Cardiac muscle cell (in vitro differentiated cells and primary cell): ENCODE measurements around the gene PPP3CA. TPM values are rescaled to one million over a fixed set of nuclear protein-coding genes. Genes with fewer than 3 reads are reported as not detected.

Experiments
- DNase-seq, 2 donors: peaks; one replicate each; pipeline versions ENCODE4 v3.0.0 to v3.0.0-alpha.2; 2010 to 2017; ENCODE audit warnings: low read depth in 1 of 2, low spot score in 1 of 2
- H3K27ac ChIP-seq: fragments of 200-600 bp; sonication (generic); 2 replicates; pipeline ENCODE4 v1.5.1; 2016
- H3K27me3 ChIP-seq: fragments of 200-600 bp; sonication (generic); 2 replicates; pipeline ENCODE4 v1.6.0; 2016; ENCODE audit warnings: control low read depth
- H3K36me3 ChIP-seq: fragments of 200-600 bp; sonication (generic); 2 replicates; pipeline ENCODE4 v1.5.1; 2016; ENCODE audit warnings: control low read depth
- H3K4me1 ChIP-seq: fragments of 200-600 bp; sonication (generic); 2 replicates; pipeline ENCODE4 v1.8.1; 2017; ENCODE audit warnings: low read depth, mild to moderate bottlenecking, mixed run types
- H3K4me3 ChIP-seq: fragments of 200-600 bp; sonication (generic); 2 replicates; pipeline ENCODE4 v1.5.1; 2016; ENCODE audit warnings: mild to moderate bottlenecking
- H3K9me3 ChIP-seq: fragments of 200-600 bp; sonication (generic); 2 replicates; pipeline ENCODE4 v1.5.1; 2017; ENCODE audit warnings: low read depth, mild to moderate bottlenecking, control low read depth
- CTCF ChIP-seq: IDR thresholded peaks from 2 replicates; pipeline ENCODE4 v1.5.1; 2012; ENCODE audit warnings: low read depth, mild to moderate bottlenecking, low read length
- polyA plus RNA-seq: library from polyadenylated mRNA; unstranded; fragments of >200 nt; fragmentation: Nextera tagmentation; extraction: Ambion mirVana; gene quantifications from 2 replicates; pipeline ENCODE4 v1.2.1, GENCODE V29; 2016
- total RNA-seq: library from RNA; depleted of rRNA; stranded (reverse); fragments of >200 nt; gene quantifications from 2 replicates; pipeline ENCODE4 v1.2.3, GENCODE V29; 2016

PPP3CA gene
- total and polyA plus RNA-seq, 2 experiments from 2014 or later, result 8.2 to 21.3 TPM

DNA sequence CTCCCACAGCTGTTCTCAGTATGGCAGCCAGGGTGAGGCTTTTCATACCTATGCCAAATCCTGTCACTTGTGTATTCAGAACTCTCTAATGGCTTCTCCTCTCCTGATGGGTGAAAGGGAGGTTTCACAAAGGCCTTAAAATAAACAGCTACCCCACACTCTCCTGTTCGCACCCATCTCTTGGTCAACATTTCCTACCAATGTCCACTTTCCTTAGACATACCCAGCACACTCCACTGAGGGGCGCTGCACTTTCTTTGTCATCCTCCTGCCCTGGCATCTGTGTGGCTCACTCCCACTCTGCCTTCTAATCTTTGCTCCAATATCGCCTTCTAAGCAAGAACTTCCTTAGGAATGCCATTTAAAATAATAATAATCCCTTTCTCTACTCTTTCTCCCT lies 313.3 kb downstream of the PPP3CA start:
- Histone ChIP-seq H3K4me3 (no peak overlapping the region), H3K9me3 (no peaks in the 10 kb centered on the region), H3K27ac (no peak overlapping the region), H3K4me1 (no peaks in the 10 kb centered on the region), H3K27me3 (no peaks in the 10 kb centered on the region), H3K36me3 (peaks cover 5% of the 10 kb centered on the region)
- peak; percentile 6 for TF ChIP-seq CTCF
- DNase-seq, result no peak

DNA sequence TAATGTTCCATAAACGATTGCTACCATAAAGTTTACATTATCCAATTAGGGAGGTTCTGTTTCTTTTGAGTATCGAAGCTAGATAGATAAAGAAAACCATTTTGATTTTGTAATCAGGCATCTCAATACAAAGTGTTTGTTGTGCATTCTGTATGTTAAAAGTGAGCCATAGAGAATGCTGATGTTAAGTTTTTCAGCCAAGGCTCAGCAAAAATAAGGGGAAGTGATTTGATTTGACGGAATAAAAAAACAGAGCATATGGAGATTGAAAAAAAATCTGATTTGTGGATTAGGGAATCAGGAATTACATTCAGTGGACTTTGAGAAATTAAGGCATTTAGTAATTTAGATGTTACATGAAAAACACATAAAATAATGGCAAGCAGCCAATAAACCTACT lies 314.8 kb downstream of the PPP3CA start:
- TF ChIP-seq CTCF, result no peak
- Histone ChIP-seq H3K4me3 (no peak overlapping the region), H3K9me3 (no peaks in the 10 kb centered on the region), H3K4me1 (no peaks in the 10 kb centered on the region), H3K36me3 (peaks cover 5% of the 10 kb centered on the region), H3K27ac (no peak overlapping the region), H3K27me3 (no peaks in the 10 kb centered on the region)
- DNase-seq, result no peak

DNA sequence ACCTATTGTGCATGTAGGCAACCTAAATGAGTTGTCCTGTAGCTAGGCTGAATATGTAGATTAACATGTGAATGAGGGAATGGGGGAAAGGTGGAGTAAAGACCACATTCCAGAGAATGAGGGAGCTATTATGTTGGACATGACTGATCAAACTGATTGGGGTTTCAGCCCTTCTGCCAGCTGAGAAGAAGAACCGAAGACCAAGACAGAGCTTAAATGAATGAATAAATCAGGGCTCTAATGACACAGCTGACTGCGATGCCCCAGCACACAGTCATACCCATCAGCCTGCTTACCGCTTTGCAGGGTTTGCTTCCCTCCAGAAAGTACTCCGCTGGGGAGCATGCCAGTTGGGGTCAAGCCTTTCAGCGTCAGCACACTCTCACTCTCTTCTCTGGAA lies 315.4 kb downstream of the PPP3CA start:
- Histone ChIP-seq H3K27me3 (no peaks in the 10 kb centered on the region), H3K4me1 (no peaks in the 10 kb centered on the region), H3K9me3 (no peaks in the 10 kb centered on the region), H3K4me3 (no peak overlapping the region), H3K36me3 (peaks cover 5% of the 10 kb centered on the region), H3K27ac (no peak overlapping the region)
- DNase-seq, result no peak
- TF ChIP-seq CTCF, result no peak

- Histone ChIP-seq H3K27ac (no peak overlapping the region), H3K4me1 (no peaks in the 10 kb centered on the region), H3K4me3 (no peak overlapping the region), H3K36me3 (peaks cover 5% of the 10 kb centered on the region), H3K9me3 (no peaks in the 10 kb centered on the region), H3K27me3 (no peaks in the 10 kb centered on the region)
- TF ChIP-seq CTCF, result no peak
- no peak for DNase-seq
Observed at GRCh38 chr4:101028886-101029285, 318.4 kb downstream of the PPP3CA start.

DNA sequence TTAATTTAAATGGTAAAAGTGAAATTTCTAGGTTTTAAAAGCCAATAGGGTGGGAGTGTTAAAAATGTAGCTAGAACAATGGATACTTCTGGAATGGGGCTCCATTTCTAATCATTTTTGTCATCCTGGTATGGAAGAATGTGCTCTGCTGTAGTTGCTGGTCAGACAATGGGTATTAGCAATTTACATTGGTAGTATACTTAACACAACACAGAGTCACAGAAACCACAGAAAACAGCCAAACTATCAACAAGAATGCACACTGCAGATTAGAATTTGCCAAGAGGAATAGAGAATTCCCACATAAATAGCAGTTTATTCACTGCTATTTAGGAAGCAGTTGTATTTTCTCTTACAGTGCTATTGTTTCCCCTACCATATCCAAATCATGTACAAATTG lies 319.6 kb downstream of the PPP3CA start:
- H3K4me1 ChIP-seq, result no peaks in the 10 kb centered on the region
- H3K27me3 ChIP-seq, result no peaks in the 10 kb centered on the region
- peaks cover 5% of the 10 kb centered on the region for H3K36me3 ChIP-seq
- peak in 1 of 2 donors; percentile 84 for DNase-seq
- TF ChIP-seq CTCF, result no peak
- no peak overlapping the region for H3K27ac ChIP-seq
- H3K4me3 ChIP-seq, result no peak overlapping the region
- no peaks in the 10 kb centered on the region for H3K9me3 ChIP-seq

DNA sequence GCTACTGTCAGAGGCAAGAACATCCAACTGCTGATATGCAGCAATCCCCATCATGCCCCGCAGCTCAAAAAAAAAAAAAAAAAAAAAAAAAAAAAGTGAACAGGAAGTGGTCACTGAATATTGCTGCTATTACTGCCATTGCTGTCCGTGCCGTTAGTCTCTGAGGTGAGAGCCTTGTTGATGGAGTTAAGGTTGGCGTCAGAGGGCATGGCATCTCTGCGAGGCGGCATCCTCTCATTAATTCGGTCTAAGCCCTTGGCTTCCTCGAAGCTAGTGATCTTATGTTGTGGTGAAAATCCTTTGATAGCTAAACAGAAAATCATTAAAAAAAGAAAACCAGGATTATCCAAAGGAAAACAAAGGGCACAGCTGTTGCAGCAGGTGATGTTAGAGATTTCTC lies 321.6 kb downstream of the PPP3CA start:
- no peak for TF ChIP-seq CTCF
- Histone ChIP-seq H3K36me3 (peaks cover 5% of the 10 kb centered on the region), H3K9me3 (no peaks in the 10 kb centered on the region), H3K27ac (no peak overlapping the region), H3K4me1 (no peaks in the 10 kb centered on the region), H3K27me3 (no peaks in the 10 kb centered on the region), H3K4me3 (no peak overlapping the region)
- DNase-seq, result no peak
